Measurements from ENCODE around the gene IL15RA.

GRCh38 chr10:5932345-5932744, 45.0 kb downstream of the IL15RA start:
- TF ChIP-seq CTCF (conservative IDR thresholded peaks at IDR 0.05) (no peak), EZH2 (IDR thresholded peaks at IDR 0.05; ENCODE audit: low read depth) (no peak)
